NCI-H2107 treated with DMSO at 0.1 percent for 48 hours (cell line): ENCODE data around the gene HYDIN.

ENCODE experiments used
- DNase-seq: peaks from one replicate; lab custom pipeline; 2025; ENCODE audit not compliant: unreplicated experiment; lab: John Stamatoyannopoulos, UW

Gene HYDIN

DNA sequence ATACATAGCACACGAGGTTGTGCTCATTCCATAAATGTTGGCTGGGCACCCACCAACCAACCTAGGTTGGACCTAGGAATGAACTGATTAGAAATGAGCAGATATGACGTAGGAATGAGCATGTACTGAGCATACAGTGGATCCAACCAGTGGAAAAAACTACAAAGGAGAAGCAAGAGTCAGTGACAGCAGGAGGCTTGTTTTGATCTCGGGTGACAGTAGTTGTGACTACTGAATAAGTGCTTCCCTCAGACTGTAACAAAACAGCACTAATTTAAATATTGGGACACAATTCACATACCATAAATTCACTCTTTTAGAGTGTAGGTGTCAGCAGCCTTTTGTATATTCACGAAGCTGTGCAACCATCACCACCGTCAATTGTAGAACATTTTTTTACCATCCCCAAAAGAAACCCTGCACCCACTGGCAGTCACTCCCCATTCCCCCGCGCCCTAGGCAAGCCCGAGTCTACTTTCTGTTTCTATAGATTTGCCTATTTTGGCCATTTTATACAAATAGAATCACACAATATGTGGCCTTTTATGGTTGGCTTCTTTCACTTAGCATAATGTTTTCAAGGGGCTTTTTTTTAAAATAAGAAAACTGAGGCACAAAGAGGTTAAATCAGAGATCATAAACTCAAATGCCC is 436.5 kb downstream of the HYDIN start:
- DNase-seq = no peak

DNA sequence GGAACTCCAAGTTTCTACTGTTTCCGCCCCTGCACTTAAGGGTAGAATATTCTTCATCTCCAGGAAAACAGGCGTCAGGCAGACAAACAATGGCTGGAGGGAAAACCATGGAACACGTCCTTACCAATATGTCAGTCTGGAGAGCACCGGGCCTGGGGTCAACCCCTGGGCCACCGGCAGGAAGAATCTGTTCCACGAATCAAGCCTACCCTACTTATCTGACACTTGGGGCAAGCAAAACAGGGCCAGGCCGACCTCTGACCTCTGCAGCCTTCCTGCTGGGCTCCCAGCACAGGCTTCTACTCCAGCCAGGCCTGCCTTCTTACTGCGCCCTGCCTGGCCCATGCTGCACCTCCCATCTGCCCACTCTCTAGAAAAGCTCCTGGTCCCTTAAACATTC is 439.7 kb downstream of the HYDIN start:
- no peak for DNase-seq

GRCh38 chr16:70789595-70790447 is 440.7 kb downstream of the HYDIN start:
- no peak for DNase-seq

- DNase-seq = peak; percentile 14
Measured at GRCh38 chr16:70788668-70789594, 441.6 kb downstream of the HYDIN start.

DNA sequence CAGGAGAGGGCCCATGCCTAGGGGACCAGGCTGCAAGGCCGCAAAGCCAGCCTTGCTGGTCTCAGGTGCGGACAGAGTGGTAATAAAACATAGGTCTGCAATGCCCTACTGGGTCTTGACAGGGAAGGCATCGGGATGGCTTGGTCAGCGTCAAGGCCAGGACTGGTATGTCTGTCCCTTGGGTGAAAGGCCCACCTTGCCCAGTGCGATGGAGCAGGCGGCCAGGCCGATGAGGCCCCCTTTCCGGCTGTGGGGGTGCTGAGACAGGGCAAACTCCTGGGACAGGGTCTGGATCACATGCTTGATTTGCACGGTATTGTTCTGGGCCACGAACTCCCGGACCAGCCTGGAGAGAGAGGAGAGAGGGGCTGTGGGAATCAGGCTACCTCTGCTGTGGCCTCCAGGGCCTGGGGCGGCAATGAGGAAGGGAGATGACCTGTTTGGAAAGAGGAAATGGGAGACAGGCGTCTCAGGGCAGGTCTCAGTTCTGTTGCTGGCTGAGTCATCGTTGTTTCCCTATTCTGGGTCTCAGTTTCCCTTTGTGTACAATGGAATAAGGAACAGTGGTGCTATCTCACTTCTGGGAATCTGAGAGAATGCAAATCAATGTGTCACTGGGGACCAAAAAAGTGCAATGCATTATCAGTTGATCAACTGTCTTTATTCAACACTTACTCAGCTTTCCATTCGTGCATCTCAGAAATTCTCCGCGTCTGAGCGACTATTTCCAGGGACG is 444.3 kb downstream of the HYDIN start:
- no peak for DNase-seq

GRCh38 chr16:70784692-70785555 is 445.6 kb downstream of the HYDIN start:
- DNase-seq = no peak

GRCh38 chr16:70782237-70782636 is 448.3 kb downstream of the HYDIN start:
- DNase-seq = no peak

DNA sequence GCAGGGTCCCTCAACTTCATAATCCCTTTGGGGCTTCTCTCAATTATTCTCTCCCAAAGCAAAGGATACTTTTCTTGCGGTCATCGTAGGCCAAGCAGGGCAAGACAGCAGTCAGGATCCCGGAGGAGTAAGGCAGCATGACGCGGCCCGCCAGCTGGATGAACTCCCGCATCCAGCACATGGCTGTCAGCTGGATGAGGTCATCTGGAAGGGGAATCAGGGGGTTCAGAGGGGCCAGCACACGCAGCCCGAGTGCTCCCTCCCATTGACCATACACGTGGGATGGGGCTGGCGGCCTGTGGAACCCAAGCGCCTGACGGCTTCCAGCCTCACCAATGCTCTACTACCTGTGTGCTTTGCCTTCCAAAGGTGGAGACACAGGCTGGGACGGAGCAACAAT is 448.7 kb downstream of the HYDIN start:
- DNase-seq = no peak

GRCh38 chr16:70780546-70780945 is 450.0 kb downstream of the HYDIN start:
- no peak for DNase-seq

DNA sequence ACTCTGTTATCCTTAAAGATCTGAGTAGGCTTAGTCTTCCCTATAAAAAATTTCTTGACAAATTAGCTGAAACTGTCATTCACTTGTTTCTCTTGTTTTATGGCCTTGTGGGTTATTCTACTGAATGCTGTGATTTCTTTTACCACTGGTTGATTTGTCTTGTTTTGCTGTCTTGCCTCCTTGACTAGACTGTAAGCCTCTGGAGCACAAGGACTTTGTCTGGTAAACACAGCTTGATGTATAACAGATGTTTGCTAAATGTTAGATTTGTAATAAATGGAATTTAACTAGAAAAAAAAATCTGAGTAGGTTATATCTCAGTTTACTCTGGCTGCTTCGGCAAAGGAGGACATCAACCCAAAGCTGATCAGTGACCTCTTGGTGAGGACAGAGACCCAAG is 451.2 kb downstream of the HYDIN start:
- no peak for DNase-seq

GRCh38 chr16:70778901-70779309 is 451.6 kb downstream of the HYDIN start:
- DNase-seq = no peak

GRCh38 chr16:70777973-70778406 is 452.5 kb downstream of the HYDIN start:
- DNase-seq = no peak

DNA sequence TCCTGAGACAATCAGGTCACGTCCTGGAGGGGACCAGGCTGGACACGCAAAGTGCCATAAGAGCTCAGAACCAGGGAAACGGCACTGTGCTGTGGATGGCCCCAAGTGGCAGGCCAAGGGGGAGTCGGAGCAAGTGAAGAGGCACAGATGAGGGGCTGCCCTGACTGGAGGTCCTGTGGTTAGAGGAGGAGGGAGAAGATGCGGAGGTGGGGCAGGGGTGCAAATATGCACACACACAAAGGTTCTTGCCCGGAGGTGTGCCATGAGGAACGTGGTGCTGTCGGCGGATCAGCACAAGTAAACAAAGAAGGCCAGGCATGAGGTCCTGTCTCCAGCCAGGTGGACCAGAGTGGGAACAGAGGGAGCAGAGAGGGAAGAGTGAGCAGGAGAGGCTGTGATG is 453.0 kb downstream of the HYDIN start:
- no peak for DNase-seq

GRCh38 chr16:70775399-70775798 is 455.1 kb downstream of the HYDIN start:
- DNase-seq = no peak

- DNase-seq = no peak
Measured at GRCh38 chr16:70774261-70774660, 456.3 kb downstream of the HYDIN start.

DNA sequence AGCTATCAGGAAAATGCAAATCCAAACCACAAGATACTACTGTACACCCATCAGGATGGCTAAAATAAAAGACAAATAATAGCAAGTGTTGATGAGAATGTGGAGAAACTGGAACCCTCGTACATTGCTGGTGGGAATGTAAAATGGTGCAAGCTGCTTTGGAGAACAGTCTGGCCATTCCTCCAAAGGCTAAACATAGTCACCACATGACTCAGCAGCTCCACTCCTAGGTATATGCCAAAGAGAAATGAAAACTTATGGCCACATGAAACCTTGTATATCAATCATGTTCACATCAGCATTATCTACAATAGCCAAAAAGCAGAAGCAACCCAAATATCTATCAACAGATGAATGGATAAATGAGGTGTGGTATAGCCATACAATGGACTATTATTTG is 458.0 kb downstream of the HYDIN start:
- DNase-seq = no peak

- no peak for DNase-seq
Measured at GRCh38 chr16:70770626-70771552, 459.6 kb downstream of the HYDIN start.

- no peak for DNase-seq
Measured at GRCh38 chr16:70770291-70770625, 460.3 kb downstream of the HYDIN start.

DNA sequence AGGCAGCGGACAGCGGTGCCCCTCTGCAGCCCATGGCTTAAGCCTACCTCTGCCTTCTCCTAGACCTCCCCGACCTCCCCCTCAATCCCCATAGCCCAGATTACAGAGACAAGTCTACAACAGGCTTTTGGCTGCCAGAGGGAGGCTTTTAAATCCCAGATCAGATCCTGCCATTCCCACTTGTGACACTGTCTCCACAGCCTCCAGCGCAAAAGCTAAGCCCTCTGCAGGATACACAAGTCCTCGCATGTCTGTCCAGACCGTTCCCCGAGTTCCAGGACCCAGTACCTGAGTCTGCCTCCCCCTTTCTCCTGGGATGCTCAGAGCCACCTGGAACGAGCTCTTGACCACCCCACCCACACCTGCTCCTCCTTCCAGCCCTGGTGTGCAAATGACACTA is 460.8 kb downstream of the HYDIN start:
- no peak for DNase-seq
